Measurements from ENCODE around the gene ZSWIM5.

DNA sequence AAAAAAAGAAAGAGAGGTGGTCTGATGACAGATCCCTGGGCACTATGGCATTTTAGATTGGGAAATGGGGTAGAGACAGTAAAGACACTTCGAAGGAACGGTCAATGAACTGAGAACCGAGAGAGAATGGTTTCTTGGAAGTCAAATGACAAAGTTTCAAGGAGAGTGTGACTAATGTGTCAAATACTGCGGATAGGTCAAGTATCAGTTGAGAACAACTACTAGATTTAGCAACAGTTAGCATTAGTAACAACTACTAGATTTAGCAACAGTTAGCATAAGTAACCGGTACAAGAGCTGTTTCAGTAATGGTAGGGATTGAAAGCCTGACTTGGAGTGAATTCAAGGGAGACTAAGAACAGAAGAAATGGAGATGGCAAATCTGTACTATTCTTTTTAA lies 159.4 kb downstream of the ZSWIM5 start:
- TF ChIP-seq POLR2AphosphoS5 (IDR thresholded peaks at IDR 0.05; ENCODE audit: low read depth, low read length) (no peak), TAF1 (IDR thresholded peaks at IDR 0.05; ENCODE audit: borderline replicate concordance, low read depth, low read length) (no peak)

All from GM12892 (cell line).